Kidney (tissue), 14 donors: ENCODE measurements around the gene PRR36. TPM values are rescaled to one million over a fixed set of nuclear protein-coding genes. Genes with fewer than 3 reads are reported as not detected.

Experiments used
- DNase-seq, 5 donors: peaks; one replicate each; pipeline ENCODE4 v3.0.0-alpha.2; 2013 to 2020
- FAIRE-seq: peaks from 2 replicates; lab custom pipeline; 2012; peaks lifted over from hg19 to GRCh38; lab: Jason Lieb, UNC
- H3K27ac ChIP-seq, 2 donors: one replicate each; pipeline ENCODE4 v1.7.0; 2013; ENCODE audit warnings: low read depth in 2 of 2, low read length in 2 of 2, inconsistent platforms in 1 of 2
- H3K27me3 ChIP-seq: one replicate; pipeline ENCODE4 v1.7.1; 2013; ENCODE audit warnings: low read length, inconsistent platforms; ENCODE audit not compliant: control insufficient read depth, insufficient read depth
- H3K36me3 ChIP-seq, 3 donors: one replicate each; pipeline versions ENCODE4 v1.7.0 to v1.7.1; 2013; ENCODE audit warnings: low read length in 3 of 3, control low read depth in 1 of 3, inconsistent platforms in 1 of 3; ENCODE audit not compliant: insufficient read depth in 3 of 3, control insufficient read depth in 2 of 3
- H3K4me1 ChIP-seq, 3 donors: one replicate each; pipeline versions ENCODE4 v1.7.0 to v1.7.1; 2013; ENCODE audit warnings: low read length in 3 of 3, inconsistent platforms in 1 of 3, low read depth in 1 of 3; ENCODE audit not compliant: control insufficient read depth in 2 of 3, insufficient read depth in 2 of 3
- H3K4me3 ChIP-seq, 3 donors: one replicate each; pipeline versions ENCODE4 v1.7.0 to v1.8.1; 2013; ENCODE audit warnings: low read length in 3 of 3, control low read depth in 1 of 3, inconsistent platforms in 1 of 3
- H3K9ac ChIP-seq, 3 donors: one replicate each; pipeline versions ENCODE4 v1.7.0 to v1.7.1; 2013; ENCODE audit warnings: low read length in 3 of 3, control low read depth in 1 of 3, inconsistent platforms in 1 of 3
- H3K9me3 ChIP-seq, 3 donors: one replicate each; pipeline versions ENCODE4 v1.7.0 to v1.7.1; 2013; ENCODE audit warnings: low read length in 3 of 3, control low read depth in 1 of 3, inconsistent platforms in 1 of 3; ENCODE audit not compliant: control insufficient read depth in 2 of 3, insufficient read depth in 1 of 3
- CTCF ChIP-seq: IDR thresholded peaks from 3 replicates; pipeline ENCODE4 v1.5.1; 2012; ENCODE audit warnings: mild to moderate bottlenecking, moderate library complexity, borderline replicate concordance; ENCODE audit not compliant: insufficient read depth; ENCODE audit errors: extremely low read depth
- intact Hi-C: fragments of 100-400 bp; cut with DNase I; formaldehyde crosslinking; loops from one replicate; pipeline ENCODE4 v1.11.1; 2022
- polyA plus RNA-seq: library from polyadenylated mRNA; stranded (reverse); fragments of 350-450 nt; fragmentation: Illumina TruSeq; extraction: RNeasy Lipid Tissue Mini Kit (QIAGEN cat#74804); gene quantifications from one replicate; pipeline ENCODE4 v1.2.3, GENCODE V29; 2014; ENCODE audit warnings: low read depth, low replicate concordance; ENCODE audit not compliant: insufficient read depth
- total RNA-seq: library from RNA; stranded (reverse); fragmentation: NEBNext Ultra II Directional; extraction: Animal tissue kit (Norgen Biotek cat#: 25700); gene quantifications from one replicate; pipeline ENCODE4 v1.2.1, GENCODE V29; 2021
- donor health status: control.
- donor health status: control.
- donor health status: control.
- donor health status: control.
- donor health status: control.
- donor health status: DM: yes; HTN: yes; CAD: no.
- donor health status: Normal renal cell carcinoma (clear cell type).

Gene PRR36
- total and polyA plus RNA-seq, 2 donors from 2014 or later, result 1.1 to 4.2 TPM

- no peaks in the 10 kb centered on the region for H3K9me3 ChIP-seq
- H3K9ac ChIP-seq, result no peak overlapping the region
- no peaks in the 10 kb centered on the region for H3K36me3 ChIP-seq
- TF ChIP-seq CTCF, result no peak
- intact Hi-C loops, result no loop called here
- no peaks in the 10 kb centered on the region for H3K4me1 ChIP-seq
- DNase-seq (no peak), FAIRE-seq (no peak)
- H3K27me3 ChIP-seq, result no peaks in the 10 kb centered on the region
- H3K4me3 ChIP-seq, result no peak overlapping the region
- H3K27ac ChIP-seq, result no peak overlapping the region
Observed at GRCh38 chr19:7883796-7884570, 9.8 kb upstream of the PRR36 start.

GRCh38 chr19:7883105-7883504 is 8.9 kb upstream of the PRR36 start:
- Histone ChIP-seq H3K9me3 (no peaks in the 10 kb centered on the region), H3K27ac (no peak overlapping the region), H3K9ac (no peak overlapping the region), H3K27me3 (no peaks in the 10 kb centered on the region), H3K4me3 (no peak overlapping the region), H3K36me3 (no peaks in the 10 kb centered on the region), H3K4me1 (no peaks in the 10 kb centered on the region)
- DNase-seq (no peak), FAIRE-seq (no peak)
- intact Hi-C loops, result no loop called here
- TF ChIP-seq CTCF, result no peak

- no peaks in the 10 kb centered on the region for H3K27me3 ChIP-seq
- H3K4me1 ChIP-seq, result no peaks in the 10 kb centered on the region
Observed at GRCh38 chr19:7881910-7882309, 7.7 kb upstream of the PRR36 start.

More at GRCh38 chr19:7881910-7882309, 7.7 kb upstream of the PRR36 start:
- no peak for DNase-seq
- no peaks in the 10 kb centered on the region for H3K36me3 ChIP-seq
- no peak for TF ChIP-seq CTCF
- intact Hi-C loops, result no loop called here
- FAIRE-seq, result no peak
- no peak overlapping the region for H3K27ac ChIP-seq
- no peak overlapping the region for H3K9ac ChIP-seq
- no peaks in the 10 kb centered on the region for H3K9me3 ChIP-seq
- H3K4me3 ChIP-seq, result no peak overlapping the region
